SKM-1 treated with dmso at 0.1 percent for 144 hours (cell line): ENCODE data around the gene POSTN.

Source experiments
- DNase-seq: peaks from one replicate; lab custom pipeline; 2025; ENCODE audit not compliant: unreplicated experiment; lab: John Stamatoyannopoulos, UW

The POSTN gene

GRCh38 chr13:37598597-37598996 lies at the start of gene POSTN:
TSS of gene POSTN (minus strand) at chr13:37598768. CDS start at chr13:37598726, 42 bp downstream.
- no peak for DNase-seq

- no peak for DNase-seq
Observed at GRCh38 chr13:37647031-37647650, 48.6 kb upstream of the POSTN start.

GRCh38 chr13:37646531-37646930 lies 48.0 kb upstream of the POSTN start:
- DNase-seq: no peak

GRCh38 chr13:37645181-37645740 lies 46.7 kb upstream of the POSTN start:
- DNase-seq: no peak

GRCh38 chr13:37641391-37641790 lies 42.8 kb upstream of the POSTN start:
- DNase-seq: no peak

- DNase-seq: peak; percentile 12
Observed at GRCh38 chr13:37640499-37640898, 41.9 kb upstream of the POSTN start.

GRCh38 chr13:37636701-37637100 lies 38.1 kb upstream of the POSTN start:
- no peak for DNase-seq

GRCh38 chr13:37632294-37632693 lies 33.7 kb upstream of the POSTN start:
- no peak for DNase-seq

- no peak for DNase-seq
Observed at GRCh38 chr13:37627428-37627827, 28.9 kb upstream of the POSTN start.

GRCh38 chr13:37621811-37622361 lies 23.3 kb upstream of the POSTN start:
- DNase-seq: no peak

GRCh38 chr13:37618554-37618953 lies 20.0 kb upstream of the POSTN start:
- DNase-seq: no peak

GRCh38 chr13:37617173-37617572 lies 18.6 kb upstream of the POSTN start:
- no peak for DNase-seq

GRCh38 chr13:37616131-37616530 lies 17.6 kb upstream of the POSTN start:
- DNase-seq: no peak

GRCh38 chr13:37615276-37615675 lies 16.7 kb upstream of the POSTN start:
- DNase-seq: no peak

GRCh38 chr13:37613638-37614037 lies 15.1 kb upstream of the POSTN start:
- no peak for DNase-seq

- no peak for DNase-seq
Observed at GRCh38 chr13:37613236-37613635, 14.7 kb upstream of the POSTN start.

- DNase-seq: no peak
Observed at GRCh38 chr13:37608750-37609339, 10.3 kb upstream of the POSTN start.

GRCh38 chr13:37602733-37603381 lies 4.3 kb upstream of the POSTN start:
- peak; percentile 14 for DNase-seq

- DNase-seq: no peak
Observed at GRCh38 chr13:37601648-37602440, 3.3 kb upstream of the POSTN start.

GRCh38 chr13:37599519-37599918 lies 951 bp upstream of the POSTN start:
- no peak for DNase-seq

- no peak for DNase-seq
Observed at GRCh38 chr13:37597477-37598025, 1.0 kb downstream of the POSTN start.
